ENCODE measurements around the gene EGLN3.

The EGLN3 gene

GRCh38 chr14:33916663-33917565 is 34.0 kb downstream of the EGLN3 start:
- H3K4me3 ChIP-seq (ENCODE audit: low read depth, low read length): no peak overlapping the region

- H3K4me3 ChIP-seq (ENCODE audit: low read depth, low read length): no peak overlapping the region
These were observed 35.2 kb downstream of the EGLN3 start for GRCh38 chr14:33915682-33916081.

- H3K4me3 ChIP-seq (ENCODE audit: low read depth, low read length): no peak overlapping the region
These were observed 36.0 kb downstream of the EGLN3 start for GRCh38 chr14:33914676-33915516.

- H3K4me3 ChIP-seq (ENCODE audit: low read depth, low read length): no peak overlapping the region
These were observed 39.8 kb downstream of the EGLN3 start for GRCh38 chr14:33911046-33911445.

- H3K4me3 ChIP-seq (ENCODE audit: low read depth, low read length): no peak overlapping the region
These were observed 40.4 kb downstream of the EGLN3 start for GRCh38 chr14:33910435-33910834.

- H3K4me3 ChIP-seq (ENCODE audit: low read depth, low read length): no peak overlapping the region
These were observed 41.3 kb downstream of the EGLN3 start for GRCh38 chr14:33909380-33910084.

- no peak overlapping the region for H3K4me3 ChIP-seq (ENCODE audit: low read depth, low read length)
These were observed 42.2 kb downstream of the EGLN3 start for GRCh38 chr14:33908540-33909223.

GRCh38 chr14:33906968-33907367 is 43.9 kb downstream of the EGLN3 start:
- no peak overlapping the region for H3K4me3 ChIP-seq (ENCODE audit: low read depth, low read length)

- H3K4me3 ChIP-seq (ENCODE audit: low read depth, low read length): no peak overlapping the region
These were observed 46.3 kb downstream of the EGLN3 start for GRCh38 chr14:33904609-33905008.

- H3K4me3 ChIP-seq (ENCODE audit: low read depth, low read length): no peak overlapping the region
These were observed 47.5 kb downstream of the EGLN3 start for GRCh38 chr14:33903369-33903768.

GRCh38 chr14:33902363-33902762 is 48.5 kb downstream of the EGLN3 start:
- no peak overlapping the region for H3K4me3 ChIP-seq (ENCODE audit: low read depth, low read length)

- no peak overlapping the region for H3K4me3 ChIP-seq (ENCODE audit: low read depth, low read length)
These were observed 49.3 kb downstream of the EGLN3 start for GRCh38 chr14:33901426-33902155.

- no peak overlapping the region for H3K4me3 ChIP-seq (ENCODE audit: low read depth, low read length)
These were observed 50.2 kb downstream of the EGLN3 start for GRCh38 chr14:33900706-33901105.

- no peak overlapping the region for H3K4me3 ChIP-seq (ENCODE audit: low read depth, low read length)
These were observed 51.0 kb downstream of the EGLN3 start for GRCh38 chr14:33899723-33900341.

- no peak overlapping the region for H3K4me3 ChIP-seq (ENCODE audit: low read depth, low read length)
These were observed 52.9 kb downstream of the EGLN3 start for GRCh38 chr14:33897878-33898535.

- H3K4me3 ChIP-seq (ENCODE audit: low read depth, low read length): no peak overlapping the region
These were observed 53.5 kb downstream of the EGLN3 start for GRCh38 chr14:33897382-33897781.

GRCh38 chr14:33894339-33894738 is 56.5 kb downstream of the EGLN3 start:
- H3K4me3 ChIP-seq (ENCODE audit: low read depth, low read length): no peak overlapping the region

- no peak overlapping the region for H3K4me3 ChIP-seq (ENCODE audit: low read depth, low read length)
These were observed 59.2 kb downstream of the EGLN3 start for GRCh38 chr14:33891700-33892099.

- H3K4me3 ChIP-seq (ENCODE audit: low read depth, low read length): no peak overlapping the region
These were observed 66.0 kb downstream of the EGLN3 start for GRCh38 chr14:33884916-33885315.
